A673 (cell line): ENCODE data around the gene AP4E1. TPM values are rescaled to one million over a fixed set of nuclear protein-coding genes. Genes with fewer than 3 reads are reported as not detected.
"Not testable (repeated sequence)": the region's sequence is repeated elsewhere in the genome, so short reads cannot be mapped to it uniquely, and the experiment has no call there.

Source experiments
- BruUV-seq: library from RNA; stranded (reverse); fragments of 400-500 nt; replicated peaks from 2 replicates; lab custom pipeline; 2021; lab: Mats Ljungman, UMichigan
- CTCF ChIA-PET: fragments of 300-600 bp; sonication (Branson Sonifier 250); formaldehyde crosslinking; loops from one replicate; lab custom pipeline; 2022; ENCODE audit warnings: antibody characterized with exemption; lab: Charles Lee
- POLR2A ChIA-PET: fragments of 300-600 bp; sonication (Branson Sonifier 250); formaldehyde crosslinking; loops from one replicate; lab custom pipeline; 2022; ENCODE audit warnings: antibody characterized with exemption; ENCODE audit not compliant: low non-redundant PET; lab: Charles Lee
- DNase-seq: peaks from one replicate; pipeline ENCODE4 v3.0.0-alpha.2; 2015; ENCODE audit warnings: low spot score
- H3K27ac ChIP-seq: fragments of 200-600 bp; sonication (generic); 2 replicates; pipeline ENCODE4 v1.5.1; 2016; ENCODE audit warnings: mixed run types, low read depth, mild to moderate bottlenecking, mixed read lengths, antibody characterized with exemption, low read length; ENCODE audit not compliant: poor library complexity, severe bottlenecking
- H3K27me3 ChIP-seq: fragments of 200-600 bp; sonication (generic); replicated peaks from 2 replicates; pipeline ENCODE4 v1.6.1; 2017; ENCODE audit warnings: mixed run types, low read depth, mild to moderate bottlenecking, mixed read lengths, antibody characterized with exemption, low read length; ENCODE audit not compliant: insufficient read depth, poor library complexity
- H3K36me3 ChIP-seq: fragments of 200-600 bp; sonication (generic); 2 replicates; pipeline ENCODE4 v1.6.1; 2016; ENCODE audit warnings: mixed run types, mild to moderate bottlenecking, mixed read lengths, antibody characterized with exemption, low read length; ENCODE audit not compliant: insufficient read depth, poor library complexity, severe bottlenecking
- H3K4me1 ChIP-seq: fragments of 200-600 bp; sonication (generic); 2 replicates; pipeline ENCODE4 v1.6.1; 2017; ENCODE audit warnings: mixed run types, mild to moderate bottlenecking, mixed read lengths, antibody characterized with exemption, low read length; ENCODE audit not compliant: insufficient read depth, poor library complexity, severe bottlenecking
- H3K4me3 ChIP-seq: fragments of 200-600 bp; sonication (generic); 2 replicates; pipeline ENCODE4 v1.5.1; 2016; ENCODE audit warnings: low read depth, mixed run types, mild to moderate bottlenecking, mixed read lengths, low read length; ENCODE audit not compliant: poor library complexity, severe bottlenecking
- H3K9me3 ChIP-seq: fragments of 200-600 bp; sonication (generic); 2 replicates; pipeline ENCODE4 v1.6.1; 2016; ENCODE audit warnings: mixed run types, low read depth, mild to moderate bottlenecking, mixed read lengths, antibody characterized with exemption, low read length; ENCODE audit not compliant: poor library complexity, severe bottlenecking
- EZH2 ChIP-seq: fragments of 200-600 bp; sonication (generic); IDR thresholded peaks from 2 replicates; pipeline ENCODE4 v1.6.1; 2017; ENCODE audit warnings: borderline replicate concordance, low read depth, mild to moderate bottlenecking, mixed read lengths, antibody characterized with exemption, low read length; ENCODE audit not compliant: poor library complexity, severe bottlenecking
- intact Hi-C: fragments of 100-400 bp; cut with micrococcal nuclease; formaldehyde crosslinking; loops from one replicate; pipeline ENCODE4 v1.10.0; 2022; ENCODE audit not compliant: unreplicated experiment
- total RNA-seq: library from RNA; stranded (reverse); gene quantifications from 2 replicates; pipeline ENCODE4 v1.2.3, GENCODE V29; 2021
- TF ChIP-seq, protein P1 (sequence below): fragments of 300-800, 200-600 bp; sonication (generic); conservative IDR thresholded peaks from 2 replicates; pipeline ENCODE4 v1.5.1; 2017; ENCODE audit warnings: low read depth, mild to moderate bottlenecking, antibody characterized with exemption, low read length, moderate library complexity, mixed read lengths

The AP4E1 gene
- total RNA-seq, 1 experiment from 2014 or later, result 13.9 TPM

DNA sequence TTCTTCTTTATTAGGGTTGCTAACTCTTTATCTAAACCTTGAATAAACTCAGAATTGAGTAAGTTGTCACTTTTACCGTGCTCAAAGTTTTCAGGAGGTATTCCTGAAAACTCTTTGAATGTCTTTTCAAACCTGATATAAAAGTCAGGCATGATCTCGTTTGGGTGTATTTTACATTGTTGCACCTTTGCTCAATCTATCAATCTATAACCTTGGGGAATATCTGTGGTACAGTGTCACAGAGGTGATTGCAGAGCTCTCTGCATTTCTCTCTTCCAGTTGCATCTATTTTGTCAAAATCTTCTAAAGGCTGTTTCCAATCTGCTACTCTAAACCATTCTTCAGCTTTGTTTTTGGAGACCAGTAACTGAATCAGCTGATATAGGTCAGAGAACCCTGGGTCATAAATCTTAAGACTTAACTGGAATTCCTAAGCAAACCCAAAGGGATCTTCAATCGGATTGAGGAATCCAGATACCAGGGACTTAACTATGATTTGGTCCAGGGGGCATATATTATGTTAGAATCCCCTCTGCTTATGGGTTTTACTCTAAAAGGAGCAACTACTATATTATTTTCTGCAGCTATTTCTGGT is 35.6 kb upstream of the AP4E1 start:
- no peak for TF ChIP-seq EZH2
- TF ChIP-seq, protein P1, sequence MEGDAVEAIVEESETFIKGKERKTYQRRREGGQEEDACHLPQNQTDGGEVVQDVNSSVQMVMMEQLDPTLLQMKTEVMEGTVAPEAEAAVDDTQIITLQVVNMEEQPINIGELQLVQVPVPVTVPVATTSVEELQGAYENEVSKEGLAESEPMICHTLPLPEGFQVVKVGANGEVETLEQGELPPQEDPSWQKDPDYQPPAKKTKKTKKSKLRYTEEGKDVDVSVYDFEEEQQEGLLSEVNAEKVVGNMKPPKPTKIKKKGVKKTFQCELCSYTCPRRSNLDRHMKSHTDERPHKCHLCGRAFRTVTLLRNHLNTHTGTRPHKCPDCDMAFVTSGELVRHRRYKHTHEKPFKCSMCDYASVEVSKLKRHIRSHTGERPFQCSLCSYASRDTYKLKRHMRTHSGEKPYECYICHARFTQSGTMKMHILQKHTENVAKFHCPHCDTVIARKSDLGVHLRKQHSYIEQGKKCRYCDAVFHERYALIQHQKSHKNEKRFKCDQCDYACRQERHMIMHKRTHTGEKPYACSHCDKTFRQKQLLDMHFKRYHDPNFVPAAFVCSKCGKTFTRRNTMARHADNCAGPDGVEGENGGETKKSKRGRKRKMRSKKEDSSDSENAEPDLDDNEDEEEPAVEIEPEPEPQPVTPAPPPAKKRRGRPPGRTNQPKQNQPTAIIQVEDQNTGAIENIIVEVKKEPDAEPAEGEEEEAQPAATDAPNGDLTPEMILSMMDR, result no peak
- POLR2A ChIA-PET, result interaction anchor here (0.6 kb wide), 1 partner anchor 34 kb away, joined by 3 read pairs; no protein-coding TSS in a partner anchor
- CTCF ChIA-PET, result no interaction called here
- no peak for DNase-seq
- Histone ChIP-seq H3K27ac (no peak overlapping the region), H3K4me1 (peaks cover 13% of the 10 kb centered on the region), H3K9me3 (no peaks in the 10 kb centered on the region), H3K27me3 (no peaks in the 10 kb centered on the region), H3K36me3 (no peaks in the 10 kb centered on the region), H3K4me3 (no peak overlapping the region)
- BruUV-seq, result no TSS peak
- intact Hi-C loops, result loop anchor here (10.0 kb wide), 2 partner anchors 108 to 518 kb away; partner anchors contain the start of genes GABPB1 and SPPL2A

DNA sequence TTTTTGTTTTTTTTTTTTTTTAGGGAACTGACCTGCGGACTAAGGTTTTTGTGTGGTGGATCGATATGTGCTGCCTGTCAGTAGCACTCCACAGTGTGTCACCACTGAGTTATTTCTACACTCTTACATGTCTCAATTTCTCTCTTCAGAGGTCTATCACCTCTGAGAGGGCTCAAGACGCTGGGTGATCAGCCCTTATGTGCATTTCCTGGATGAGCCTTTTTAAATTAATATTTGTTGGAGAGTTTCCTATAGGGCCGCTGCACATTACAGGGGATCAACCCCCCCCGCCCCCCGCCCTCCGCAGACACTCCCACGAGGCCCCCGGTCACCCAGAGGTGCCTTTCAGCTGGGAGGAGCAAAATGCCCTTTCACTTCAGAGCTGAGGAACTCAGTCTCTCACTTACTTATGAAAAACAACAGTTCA is 34.5 kb upstream of the AP4E1 start:
- H3K9me3 ChIP-seq, result no peaks in the 10 kb centered on the region
- H3K27ac ChIP-seq, result no peak overlapping the region
- no TSS peak for BruUV-seq
- H3K4me3 ChIP-seq, result no peak overlapping the region
- DNase-seq, result no peak
- TF ChIP-seq, protein P1, result peak; percentile 30
- no peak for TF ChIP-seq EZH2
- no peaks in the 10 kb centered on the region for H3K36me3 ChIP-seq
- H3K27me3 ChIP-seq, result no peaks in the 10 kb centered on the region
- POLR2A ChIA-PET, result no interaction called here
- CTCF ChIA-PET, result no interaction called here
- intact Hi-C loops, result loop anchor here (10.0 kb wide), 2 partner anchors 109 to 519 kb away; partner anchors contain the start of genes GABPB1 and SPPL2A
- peaks cover 13% of the 10 kb centered on the region for H3K4me1 ChIP-seq

DNA sequence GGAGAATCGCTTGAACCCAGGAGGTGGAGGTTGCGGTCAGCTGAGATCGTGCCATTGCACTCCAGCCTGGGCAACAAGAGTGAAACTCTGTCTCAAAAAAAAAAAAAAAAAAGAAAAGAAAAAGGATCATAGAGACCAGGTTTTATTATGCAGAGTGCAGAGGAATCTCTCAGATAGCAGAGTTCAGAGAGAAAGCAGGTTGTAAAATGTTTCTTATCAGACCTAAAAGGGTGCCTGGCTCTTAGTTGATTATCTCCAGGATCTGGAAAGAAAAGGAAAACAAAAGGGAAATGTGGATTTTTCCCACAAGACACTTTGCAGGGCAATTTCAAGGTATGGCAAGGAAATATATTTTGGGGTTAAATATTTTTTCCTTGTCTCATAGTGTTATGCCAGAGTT is 33.2 kb upstream of the AP4E1 start:
- CTCF ChIA-PET, BruUV-seq: not testable (repeated sequence)

More for the DNA sequence above, 33.2 kb upstream of the AP4E1 start:
- peaks cover 15% of the 10 kb centered on the region for H3K4me1 ChIP-seq
- H3K27ac ChIP-seq, POLR2A ChIA-PET, DNase-seq, H3K4me3 ChIP-seq, H3K9me3 ChIP-seq, H3K27me3 ChIP-seq, H3K36me3 ChIP-seq: not testable (repeated sequence)
- intact Hi-C loops, result loop anchor here (10.0 kb wide), 2 partner anchors 110 to 520 kb away; partner anchors contain the start of genes GABPB1 and SPPL2A
